H1 (cell line): Measurements from ENCODE around the gene MDFIC2.

Source experiments
- CBX5 ChIP-seq: fragments of 300-800, 300-1000 bp; sonication (generic); IDR thresholded peaks from 2 replicates; pipeline ENCODE4 v1.7.1; 2016; ENCODE audit warnings: antibody characterized with exemption, low read length, low read depth
- CEBPB ChIP-seq: IDR thresholded peaks from 2 replicates; pipeline ENCODE4 v1.6.1; 2012; ENCODE audit warnings: low read depth, low read length
- MAX ChIP-seq: IDR thresholded peaks from 2 replicates; pipeline ENCODE4 v1.6.1; 2012; ENCODE audit warnings: inconsistent platforms
- NANOG ChIP-seq: IDR thresholded peaks from 2 replicates; pipeline ENCODE4 v1.6.1; 2011; ENCODE audit warnings: low read length, low read depth, mild to moderate bottlenecking, inconsistent platforms; ENCODE audit not compliant: insufficient read depth, poor library complexity, severe bottlenecking
- POLR2AphosphoS5 ChIP-seq: IDR thresholded peaks from 2 replicates; pipeline ENCODE4 v1.6.1; 2011; ENCODE audit warnings: low read depth, low read length
- RXRA ChIP-seq: IDR thresholded peaks from 2 replicates; pipeline ENCODE4 v1.6.1; 2011; ENCODE audit warnings: low read depth, mild to moderate bottlenecking, low read length, moderate library complexity; ENCODE audit not compliant: insufficient read depth

- TF ChIP-seq POLR2AphosphoS5, result no peak
- TF ChIP-seq CEBPB, result no peak
- no peak for TF ChIP-seq NANOG
- no peak for TF ChIP-seq MAX
- TF ChIP-seq CBX5, result no peak
- no peak for TF ChIP-seq RXRA
Observed at GRCh38 chr3:70189884-70190473, 122.5 kb downstream of the MDFIC2 start.
